Measurements from ENCODE around the gene STK25. TPM values are rescaled to one million over a fixed set of nuclear protein-coding genes. Genes with fewer than 3 reads are reported as not detected.

STK25 gene
- total and polyA plus RNA-seq, 2 of the 8 experiments (the other 6 are each of a cell fraction or from before 2014, with no cell fraction given): 159 to 546 TPM

DNA sequence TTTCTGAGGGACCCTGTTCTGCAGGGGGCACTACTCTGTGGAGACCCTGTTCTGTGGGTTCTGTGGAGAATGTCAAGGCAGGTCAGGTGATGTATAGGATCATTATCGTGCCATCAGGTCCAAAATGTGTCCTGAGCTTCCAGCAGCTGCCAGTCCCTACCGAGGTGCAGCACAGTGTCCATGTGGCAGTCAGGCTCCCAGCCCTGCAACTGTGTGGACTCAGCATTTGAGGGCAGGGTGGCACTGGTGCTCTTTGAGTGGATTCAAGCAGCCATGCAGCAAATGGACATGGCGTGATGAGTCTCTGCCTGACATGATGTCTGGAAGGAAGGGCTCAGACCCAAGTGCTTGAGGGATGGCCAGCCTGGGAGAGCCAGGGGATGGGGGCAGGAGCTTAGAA is 35.0 kb downstream of the STK25 start:
- H3K36me3 ChIP-seq (ENCODE audit: control insufficient read depth in 2 of 4, insufficient read depth in 4 of 4, low read length in 3 of 4): no peaks in the 10 kb centered on the region
- H3K4me2 ChIP-seq (ENCODE audit: insufficient read depth in 1 of 2, low read depth in 2 of 2, low read length in 2 of 2): no peak overlapping the region
- no peaks in the 10 kb centered on the region for H3K79me1 ChIP-seq (ENCODE audit: low read depth, low read length)
- no peak overlapping the region for H4K8ac ChIP-seq (ENCODE audit: extremely low read depth, insufficient read depth, low read length)
- H3K14ac ChIP-seq (ENCODE audit: insufficient read length): no peak overlapping the region
- no peak overlapping the region for H3K9ac ChIP-seq (replicated peaks in 1 of 4; ENCODE audit: extremely low read depth in 1 of 4, low read depth in 3 of 4, low read length in 3 of 4)
- H4K20me1 ChIP-seq (replicated peaks in 1 of 2; ENCODE audit: control insufficient read depth in 1 of 2, insufficient read depth in 2 of 2, low read length in 2 of 2): no peaks in the 10 kb centered on the region
- H2BK12ac ChIP-seq (ENCODE audit: low read depth, low read length): no peak overlapping the region
- no peak overlapping the region for H2BK20ac ChIP-seq (ENCODE audit: low read length)
- H3K23ac ChIP-seq (ENCODE audit: insufficient read length): no peak overlapping the region
- H2BK120ac ChIP-seq (replicated peaks; ENCODE audit: low read depth, low read length): no peak overlapping the region
- WGBS, 2 experiments (ENCODE audit: extremely low coverage in 1 of 2, insufficient coverage in 1 of 2, insufficient read length in 1 of 2, insufficient replicate concordance in 2 of 2, low coverage in 1 of 2, low lambda C conversion rate in 2 of 2, missing lambda C conversion rate in 1 of 2): 84% methylated on average over 3 of the region's 3 CpGs; no CpG with 5 or more reads in 1 of the 2 experiments
- no peak overlapping the region for H3K4me3 ChIP-seq (ENCODE audit: extremely low read depth in 1 of 4, insufficient read depth in 2 of 4, low read depth in 3 of 4, low read length in 4 of 4)
- H4K5ac ChIP-seq (ENCODE audit: insufficient read length, low read depth, low read length): no peak overlapping the region
- no peak overlapping the region for H4K91ac ChIP-seq (replicated peaks; ENCODE audit: insufficient read length, low read length)
- no peak overlapping the region for H3K56ac ChIP-seq (replicated peaks; ENCODE audit: insufficient read length, low read depth, low read length)
- no peak overlapping the region for H2AFZ ChIP-seq (ENCODE audit: low read length)
- no peak for DNase-seq (ENCODE audit: low read depth in 1 of 2, low spot score in 2 of 2)
- H3K79me2 ChIP-seq (ENCODE audit: control insufficient read depth in 1 of 2, insufficient read depth in 2 of 2, low read length in 2 of 2): no peaks in the 10 kb centered on the region
- no peak for FAIRE-seq
- H2BK5ac ChIP-seq (ENCODE audit: low read depth, low read length): no peak overlapping the region
- H3K4ac ChIP-seq (replicated peaks; ENCODE audit: insufficient read length, low read depth, low read length): no peak overlapping the region
- no peaks in the 10 kb centered on the region; a peak in 1 of 4 replicates for H3K9me3 ChIP-seq (ENCODE audit: insufficient read depth in 2 of 2, low read depth in 1 of 2, low read length in 1 of 2)
- H2AK5ac ChIP-seq (ENCODE audit: low read depth, low read length): no peak overlapping the region
- ChIA-PET POLR2A (ENCODE audit: partially characterized antibody) (interaction anchor here (1.2 kb wide), 1 partner anchor 18 kb away, joined by 3 read pairs; no protein-coding TSS in a partner anchor), CTCF (ENCODE audit: partially characterized antibody) (no interaction called here)
- H3K27ac ChIP-seq (ENCODE audit: low read depth, low read length): no peak overlapping the region
- no peaks in the 10 kb centered on the region for H3K4me1 ChIP-seq (replicated peaks in 1 of 4; ENCODE audit: control insufficient read depth in 3 of 4, insufficient read depth in 4 of 4, low read length in 3 of 4)
- no peaks in the 10 kb centered on the region for H3K23me2 ChIP-seq (ENCODE audit: low read depth, low read length)
- no peak overlapping the region for H2BK15ac ChIP-seq (ENCODE audit: low read length)
- no peak overlapping the region for H3K18ac ChIP-seq (ENCODE audit: extremely low read depth, low read length)
- no peaks in the 10 kb centered on the region for H3K27me3 ChIP-seq (replicated peaks in 1 of 4; ENCODE audit: control insufficient read depth in 3 of 4, extremely low read depth in 1 of 4, insufficient read depth in 3 of 4, low read length in 3 of 4)
- TF ChIP-seq ASH2L (IDR thresholded peaks at IDR 0.05; ENCODE audit: low read length) (no peak), HDAC6 (IDR thresholded peaks at IDR 0.05; ENCODE audit: low read depth, low read length) (no peak), TAF7 (optimal IDR thresholded peaks at IDR 0.05; ENCODE audit: borderline replicate concordance, low read depth, low read length) (no peak), SRF (IDR thresholded peaks at IDR 0.05; ENCODE audit: low read depth, low read length) (no peak), EGR1 (IDR thresholded peaks at IDR 0.05; ENCODE audit: borderline replicate concordance, low read depth, low read length) (no peak), PHF8 (conservative IDR thresholded peaks at IDR 0.05; ENCODE audit: low read depth, low read length) (no peak), FOSL1 (IDR thresholded peaks at IDR 0.05; ENCODE audit: insufficient read depth, low read depth, low read length) (no peak), CHD2 (IDR thresholded peaks at IDR 0.05; ENCODE audit: low read length) (no peak), SP2 (IDR thresholded peaks at IDR 0.05; ENCODE audit: low read length) (no peak), SUZ12 (IDR thresholded peaks at IDR 0.05; ENCODE audit: low read length) (no peak), EZH2 (IDR thresholded peaks at IDR 0.05; ENCODE audit: low read depth, low read length, severe bottlenecking) (no peak), ZNF274 (IDR thresholded peaks at IDR 0.05; ENCODE audit: borderline replicate concordance, extremely low read depth, low read length) (no peak), SIN3A (conservative IDR thresholded peaks at IDR 0.05 in 1 of 2, IDR thresholded peaks at IDR 0.05 in 1 of 2; ENCODE audit: low read depth in 1 of 2, low read length in 2 of 2) (no peak)
- TF ChIP-seq, protein P1, sequence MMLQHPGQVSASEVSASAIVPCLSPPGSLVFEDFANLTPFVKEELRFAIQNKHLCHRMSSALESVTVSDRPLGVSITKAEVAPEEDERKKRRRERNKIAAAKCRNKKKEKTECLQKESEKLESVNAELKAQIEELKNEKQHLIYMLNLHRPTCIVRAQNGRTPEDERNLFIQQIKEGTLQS (IDR thresholded peaks at IDR 0.05; ENCODE audit: insufficient read depth, low read depth, low read length): no peak
